B cell (primary cell): Measurements from ENCODE around the gene FPR1. TPM values are rescaled to one million over a fixed set of nuclear protein-coding genes. Genes with fewer than 3 reads are reported as not detected.

Source experiments
- ATAC-seq: fragments of 200-7000 bp; cut with Tn5 transposase; one replicate; pipeline ENCODE4 v1.10.0; 2021; ENCODE audit warnings: low read depth, mild to moderate bottlenecking, moderate number of reproducible peaks, moderate library complexity
- CTCF ChIA-PET: fragments of 350-600 bp; sonication (Branson Sonifier 250); formaldehyde crosslinking; loops from one replicate; lab custom pipeline; 2021; ENCODE audit warnings: antibody characterized with exemption, inconsistent platforms; lab: Charles Lee
- POLR2A ChIA-PET: fragments of 350-600 bp; sonication (Branson Sonifier 250); formaldehyde crosslinking; loops from one replicate; lab custom pipeline; 2021; ENCODE audit warnings: antibody characterized with exemption; lab: Charles Lee
- DNase-seq: peaks from one replicate; pipeline ENCODE4 v3.0.0; 2013
- H2AFZ ChIP-seq: 2 replicates; pipeline ENCODE4 v1.6.1; 2012; ENCODE audit warnings: mild to moderate bottlenecking, low read depth, low read length; ENCODE audit not compliant: insufficient read depth, poor library complexity, severe bottlenecking
- H3K27ac ChIP-seq, 2 donors: 1 replicate in 1 of 2; 2 replicates in 1 of 2; pipeline ENCODE4 v1.5.1; 2012 to 2013; ENCODE audit warnings: low read length in 2 of 2, mild to moderate bottlenecking in 2 of 2, moderate library complexity in 1 of 2
- H3K27me3 ChIP-seq, 4 experiments: fragments of 200-600 bp in 1 of 4; sonication (generic) in 1 of 4; replicated peaks in 1 of 4; 1 replicate in 2 of 4; 2 replicates in 2 of 4; pipeline versions ENCODE4 v1.6.1 to v1.7.0; 2013 to 2016; ENCODE audit warnings: low read length in 3 of 4, mild to moderate bottlenecking in 2 of 4, mixed read lengths in 1 of 4, moderate library complexity in 1 of 4; ENCODE audit not compliant: insufficient read depth in 4 of 4, control insufficient read depth in 3 of 4; ENCODE audit errors: control extremely low read depth in 1 of 4
- H3K36me3 ChIP-seq, 2 experiments: replicated peaks in 1 of 2; 1 replicate in 1 of 2; 2 replicates in 1 of 2; pipeline versions ENCODE4 v1.6.1 to v1.7.1; 2013; ENCODE audit warnings: low read length in 1 of 2; ENCODE audit not compliant: insufficient read depth in 2 of 2, control insufficient read depth in 1 of 2; ENCODE audit errors: control extremely low read depth in 1 of 2, extremely low read depth in 1 of 2
- H3K4me1 ChIP-seq, 2 donors: fragments of 200-600 bp in 1 of 2; sonication (generic) in 1 of 2; 1 replicate in 1 of 2; 2 replicates in 1 of 2; pipeline versions ENCODE4 v1.5.1 to v1.6.1; 2013 to 2017; ENCODE audit warnings: low read length in 2 of 2; ENCODE audit not compliant: control insufficient read depth in 2 of 2, insufficient read depth in 2 of 2
- H3K4me2 ChIP-seq: replicated peaks from 2 replicates; pipeline ENCODE3; 2012; ENCODE audit warnings: mild to moderate bottlenecking, low read depth, low read length; ENCODE audit not compliant: poor library complexity, severe bottlenecking
- H3K4me3 ChIP-seq, 5 experiments: fragments of 200-600 bp in 1 of 5; sonication (generic) in 1 of 5; 1 replicate in 3 of 5; 2 replicates in 2 of 5; pipeline versions ENCODE4 v1.5.1 to v1.7.0; 2011 to 2016; ENCODE audit warnings: low read length in 4 of 5, mild to moderate bottlenecking in 4 of 5, low read depth in 2 of 5, control low read depth in 1 of 5, moderate library complexity in 1 of 5; ENCODE audit not compliant: insufficient read depth in 1 of 5; ENCODE audit errors: control extremely low read depth in 1 of 5, extremely low read depth in 1 of 5
- H3K79me2 ChIP-seq: fragments of 200-600 bp; sonication (generic); one replicate; pipeline ENCODE4 v1.6.0; 2016; ENCODE audit warnings: low read length; ENCODE audit not compliant: control insufficient read depth, insufficient read depth
- H3K9ac ChIP-seq: fragments of 200-600 bp; sonication (generic); 2 replicates; pipeline ENCODE4 v1.6.1; 2017; ENCODE audit warnings: mild to moderate bottlenecking, low read length, moderate library complexity
- H3K9me3 ChIP-seq, 3 donors: one replicate each; pipeline versions ENCODE4 v1.6.1 to v1.7.1; 2013; ENCODE audit warnings: low read length in 2 of 3; ENCODE audit not compliant: control insufficient read depth in 2 of 3, insufficient read depth in 1 of 3; ENCODE audit errors: control extremely low read depth in 1 of 3
- H4K20me1 ChIP-seq: 2 replicates; pipeline ENCODE4 v1.6.0; 2012; ENCODE audit warnings: mild to moderate bottlenecking, low read length; ENCODE audit not compliant: insufficient read depth, control insufficient read depth, poor library complexity, severe bottlenecking
- H3K27ac Mint-ChIP-seq: one replicate; pipeline ENCODE4 v1.8.0; 2021; ENCODE audit warnings: mixed read lengths
- H3K27me3 Mint-ChIP-seq: one replicate; pipeline ENCODE4 v1.8.0; 2021; ENCODE audit warnings: mixed read lengths
- H3K4me1 Mint-ChIP-seq: one replicate; pipeline ENCODE4 v1.8.0; 2021; ENCODE audit warnings: mixed read lengths
- H3K4me3 Mint-ChIP-seq: one replicate; pipeline ENCODE4 v1.8.0; 2021; ENCODE audit warnings: mixed read lengths
- H3K9me3 Mint-ChIP-seq: one replicate; pipeline ENCODE4 v1.8.0; 2022; ENCODE audit warnings: mixed read lengths; ENCODE audit not compliant: insufficient read depth
- EZH2 ChIP-seq: IDR thresholded peaks from 2 replicates; pipeline ENCODE4 v1.6.1; 2012; ENCODE audit warnings: borderline replicate concordance, low read depth, mild to moderate bottlenecking, moderate library complexity, low read length; ENCODE audit not compliant: insufficient read depth, poor library complexity, severe bottlenecking
- WGBS: methylation state at CpG from one replicate; pipeline ENCODE4 v1.1.5; 2013; ENCODE audit warnings: missing lambda C conversion rate; ENCODE audit not compliant: insufficient coverage; 5-methylcytosine and 5-hydroxymethylcytosine counted together
- intact Hi-C: fragments of 100-400 bp; cut with micrococcal nuclease; formaldehyde crosslinking; loops from one replicate; pipeline ENCODE4 v1.10.0; 2022
- polyA plus RNA-seq: library from polyadenylated mRNA; depleted of rRNA; stranded (reverse); fragments of >200 nt; gene quantifications from 2 replicates; pipeline ENCODE4 v1.2.3, GENCODE V29; 2012
- total RNA-seq, 2 donors: library from RNA; stranded (reverse); fragments of 120-200 nt in 1 of 2; gene quantifications; 1 replicate in 1 of 2; 2 replicates in 1 of 2; pipeline versions ENCODE4 v1.2.3 to v1.2.4, GENCODE V29; 2013 to 2022
- TF ChIP-seq, protein P1 (sequence below): fragments of 200-600 bp; IDR thresholded peaks from one replicate; pipeline ENCODE4 v1.8.0; 2022; ENCODE audit warnings: antibody characterized with exemption, mild to moderate bottlenecking

The FPR1 gene
- total and polyA plus RNA-seq, 2 donors (not counting 1 experiment from before 2014, with no cell fraction given), result 0.17 to 1.1 TPM

DNA sequence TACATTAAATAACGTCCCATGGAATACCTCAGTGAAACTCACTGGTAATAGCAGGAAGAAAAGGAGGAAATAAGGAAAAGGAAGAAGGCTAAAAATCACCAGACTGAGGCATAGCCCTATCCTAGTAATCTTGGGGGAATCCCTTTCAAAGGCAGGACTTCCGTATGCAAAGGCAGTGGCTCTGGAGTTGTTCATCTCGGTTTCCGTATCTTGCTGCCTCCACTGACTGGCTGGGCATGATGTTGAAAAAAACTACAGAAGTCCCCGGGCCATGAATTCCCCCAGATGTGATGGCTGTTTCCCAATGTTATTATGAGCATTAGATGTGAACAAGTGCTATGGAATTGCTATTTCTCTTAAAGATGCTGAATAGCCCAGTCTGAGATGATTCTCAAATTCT lies 14.8 kb upstream of the FPR1 start:
- H3K27ac ChIP-seq, result no peak overlapping the region
- H3K4me3 ChIP-seq, result no peak overlapping the region
- no peaks in the 10 kb centered on the region for H3K79me2 ChIP-seq
- ATAC-seq, result no peak
- no peak overlapping the region for H3K27ac Mint-ChIP-seq
- no peaks in the 10 kb centered on the region for H4K20me1 ChIP-seq
- H3K27me3 Mint-ChIP-seq, result peaks cover 63% of the 10 kb centered on the region
- H3K4me2 ChIP-seq, result no peak overlapping the region
- intact Hi-C loops, result no loop called here
- H3K4me1 Mint-ChIP-seq, result no peaks in the 10 kb centered on the region
- no peaks in the 10 kb centered on the region for H3K4me1 ChIP-seq
- no peak overlapping the region for H2AFZ ChIP-seq
- no peak overlapping the region for H3K9ac ChIP-seq
- H3K4me3 Mint-ChIP-seq, result no peak overlapping the region
- no peak for DNase-seq
- CTCF ChIA-PET, result no interaction called here
- TF ChIP-seq, protein P1, sequence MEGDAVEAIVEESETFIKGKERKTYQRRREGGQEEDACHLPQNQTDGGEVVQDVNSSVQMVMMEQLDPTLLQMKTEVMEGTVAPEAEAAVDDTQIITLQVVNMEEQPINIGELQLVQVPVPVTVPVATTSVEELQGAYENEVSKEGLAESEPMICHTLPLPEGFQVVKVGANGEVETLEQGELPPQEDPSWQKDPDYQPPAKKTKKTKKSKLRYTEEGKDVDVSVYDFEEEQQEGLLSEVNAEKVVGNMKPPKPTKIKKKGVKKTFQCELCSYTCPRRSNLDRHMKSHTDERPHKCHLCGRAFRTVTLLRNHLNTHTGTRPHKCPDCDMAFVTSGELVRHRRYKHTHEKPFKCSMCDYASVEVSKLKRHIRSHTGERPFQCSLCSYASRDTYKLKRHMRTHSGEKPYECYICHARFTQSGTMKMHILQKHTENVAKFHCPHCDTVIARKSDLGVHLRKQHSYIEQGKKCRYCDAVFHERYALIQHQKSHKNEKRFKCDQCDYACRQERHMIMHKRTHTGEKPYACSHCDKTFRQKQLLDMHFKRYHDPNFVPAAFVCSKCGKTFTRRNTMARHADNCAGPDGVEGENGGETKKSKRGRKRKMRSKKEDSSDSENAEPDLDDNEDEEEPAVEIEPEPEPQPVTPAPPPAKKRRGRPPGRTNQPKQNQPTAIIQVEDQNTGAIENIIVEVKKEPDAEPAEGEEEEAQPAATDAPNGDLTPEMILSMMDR, result no peak
- POLR2A ChIA-PET, result no interaction called here
- no peaks in the 10 kb centered on the region for H3K9me3 ChIP-seq
- H3K36me3 ChIP-seq, result no peaks in the 10 kb centered on the region
- peaks cover 2% of the 10 kb centered on the region for H3K9me3 Mint-ChIP-seq
- peaks cover 0 to 9% (median 2%) of the 10 kb centered on the region in 4 experiments for H3K27me3 ChIP-seq
- WGBS, result 100% methylated on average over 3 of the region's 5 CpGs

DNA sequence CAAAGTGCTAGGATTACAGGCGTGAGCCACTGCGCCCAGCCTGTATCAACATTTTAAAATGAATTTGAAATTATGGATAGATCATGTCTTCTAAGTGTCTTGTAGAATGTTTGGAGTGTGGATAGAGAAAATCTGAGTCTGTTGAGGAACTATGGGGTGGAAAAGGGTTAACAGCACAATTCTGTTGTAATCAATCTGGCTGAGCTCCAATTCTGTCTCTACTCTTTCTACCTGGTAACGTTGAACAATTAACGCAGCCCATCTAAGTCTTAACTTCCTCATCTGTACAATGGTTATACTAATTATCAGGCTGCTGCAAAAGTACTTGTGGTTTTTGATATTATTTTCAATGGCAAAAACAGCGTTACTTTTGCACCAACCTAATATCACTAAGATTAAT lies 13.4 kb upstream of the FPR1 start:
- Histone ChIP-seq H3K4me2 (no peak overlapping the region), H3K4me1 (no peaks in the 10 kb centered on the region), H3K79me2 (no peaks in the 10 kb centered on the region), H3K4me3 (peak overlapping the region in 1 of 5 experiments; percentile 3), H4K20me1 (no peaks in the 10 kb centered on the region), H3K27ac (no peak overlapping the region), H2AFZ (no peak overlapping the region), H3K36me3 (no peaks in the 10 kb centered on the region), H3K27me3 (peaks cover 0 to 10% (median 2%) of the 10 kb centered on the region in 4 experiments), H3K9ac (no peak overlapping the region), H3K9me3 (no peaks in the 10 kb centered on the region)
- DNase-seq, result no peak
- peaks cover 56% of the 10 kb centered on the region for H3K27me3 Mint-ChIP-seq
- CTCF ChIA-PET, result interaction anchor here (1.0 kb wide), 1 partner anchor 13 kb away, joined by 3 read pairs; no protein-coding TSS in a partner anchor
- no peak overlapping the region for H3K27ac Mint-ChIP-seq
- TF ChIP-seq, protein P1, result no peak
- no peak for TF ChIP-seq EZH2
- POLR2A ChIA-PET, result no interaction called here
- no peak overlapping the region for H3K4me3 Mint-ChIP-seq
- H3K4me1 Mint-ChIP-seq, result no peaks in the 10 kb centered on the region
- no peak for ATAC-seq
- 100% methylated on average over 2 of the region's 5 CpGs for WGBS
- intact Hi-C loops, result no loop called here
- peaks cover 2% of the 10 kb centered on the region for H3K9me3 Mint-ChIP-seq
